SU-DHL-6 (cell line): Measurements from ENCODE around the gene KCNQ4.

Experiments used
- EZH2phosphoT487 ChIP-seq: fragments of 200-600 bp; sonication (generic), shearing (Covaris generic); conservative IDR thresholded peaks from 2 replicates; pipeline ENCODE4 v1.6.1; 2018; ENCODE audit warnings: mild to moderate bottlenecking, antibody characterized with exemption, low read length, moderate library complexity, mixed read lengths
- TF ChIP-seq, protein P1 (sequence below): fragments of 200-600 bp; sonication (generic); IDR thresholded peaks from one replicate; pipeline ENCODE4 v1.5.1; 2017; ENCODE audit warnings: antibody characterized with exemption, mild to moderate bottlenecking, low read length, moderate library complexity; ENCODE audit not compliant: insufficient read depth, poor library complexity, severe bottlenecking

DNA sequence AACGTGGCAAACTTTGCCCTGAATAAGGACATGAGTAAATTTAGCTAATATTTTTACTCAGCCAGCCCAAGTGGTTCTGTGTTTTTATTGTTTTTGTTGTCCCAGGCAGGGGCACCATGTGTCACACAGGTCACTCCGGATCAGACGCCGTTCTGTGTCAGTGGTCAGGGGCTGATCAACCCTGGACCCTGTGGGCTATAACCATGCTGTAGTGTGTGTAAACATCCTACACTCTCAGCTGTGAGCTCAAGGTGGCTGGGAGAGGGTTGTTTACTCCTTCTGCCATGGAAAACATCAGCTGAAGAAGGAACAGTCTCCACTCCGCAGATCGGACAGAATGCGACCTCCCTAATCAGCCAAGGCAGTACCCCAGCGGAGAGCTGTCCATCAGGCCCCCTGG is 26.5 kb upstream of the KCNQ4 start:
- TF ChIP-seq, protein P1, sequence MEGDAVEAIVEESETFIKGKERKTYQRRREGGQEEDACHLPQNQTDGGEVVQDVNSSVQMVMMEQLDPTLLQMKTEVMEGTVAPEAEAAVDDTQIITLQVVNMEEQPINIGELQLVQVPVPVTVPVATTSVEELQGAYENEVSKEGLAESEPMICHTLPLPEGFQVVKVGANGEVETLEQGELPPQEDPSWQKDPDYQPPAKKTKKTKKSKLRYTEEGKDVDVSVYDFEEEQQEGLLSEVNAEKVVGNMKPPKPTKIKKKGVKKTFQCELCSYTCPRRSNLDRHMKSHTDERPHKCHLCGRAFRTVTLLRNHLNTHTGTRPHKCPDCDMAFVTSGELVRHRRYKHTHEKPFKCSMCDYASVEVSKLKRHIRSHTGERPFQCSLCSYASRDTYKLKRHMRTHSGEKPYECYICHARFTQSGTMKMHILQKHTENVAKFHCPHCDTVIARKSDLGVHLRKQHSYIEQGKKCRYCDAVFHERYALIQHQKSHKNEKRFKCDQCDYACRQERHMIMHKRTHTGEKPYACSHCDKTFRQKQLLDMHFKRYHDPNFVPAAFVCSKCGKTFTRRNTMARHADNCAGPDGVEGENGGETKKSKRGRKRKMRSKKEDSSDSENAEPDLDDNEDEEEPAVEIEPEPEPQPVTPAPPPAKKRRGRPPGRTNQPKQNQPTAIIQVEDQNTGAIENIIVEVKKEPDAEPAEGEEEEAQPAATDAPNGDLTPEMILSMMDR = no peak
- TF ChIP-seq EZH2phosphoT487 = no peak
